Fibroblast of skin of right quadriceps (primary cell): ENCODE results near the gene UBQLN1.
"Not testable (repeated sequence)": the region's sequence is repeated elsewhere in the genome, so short reads cannot be mapped to it uniquely, and the experiment has no call there.

Experiments used
- DNase-seq: peaks from one replicate; pipeline ENCODE4 v3.0.0-alpha.2; 2013

Gene UBQLN1

GRCh38 chr9:83707768-83708514 lies at the start of gene UBQLN1:
TSS of gene UBQLN1 (minus strand) at chr9:83707958. CDS start at chr9:83707679, 279 bp downstream.
- peak; percentile 91 for DNase-seq

GRCh38 chr9:83754383-83754977 lies 46.7 kb upstream of the UBQLN1 start:
- no peak for DNase-seq

GRCh38 chr9:83749706-83750105 lies 41.9 kb upstream of the UBQLN1 start:
- no peak for DNase-seq

GRCh38 chr9:83744206-83744605 lies 36.4 kb upstream of the UBQLN1 start:
- no peak for DNase-seq

DNA sequence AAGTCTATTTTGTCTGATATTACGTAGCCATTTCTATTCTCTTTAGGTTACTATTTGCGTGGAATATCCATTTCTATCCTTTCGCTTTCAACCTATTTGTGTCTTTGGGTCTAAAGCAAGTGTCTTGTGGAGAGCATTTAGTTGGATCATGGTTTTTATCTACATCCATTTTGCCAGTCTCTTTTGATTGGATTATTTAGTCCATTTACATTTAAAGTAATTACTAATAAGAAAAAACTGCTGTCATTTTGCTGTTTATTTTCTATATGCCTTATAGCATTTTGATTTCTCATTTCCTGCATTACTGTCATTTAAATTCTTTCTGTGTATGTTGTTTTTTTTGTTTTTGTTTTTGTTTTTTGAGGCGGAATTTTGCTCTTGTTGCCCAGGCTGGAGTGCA lies 26.0 kb upstream of the UBQLN1 start:
- DNase-seq, result no peak

DNA sequence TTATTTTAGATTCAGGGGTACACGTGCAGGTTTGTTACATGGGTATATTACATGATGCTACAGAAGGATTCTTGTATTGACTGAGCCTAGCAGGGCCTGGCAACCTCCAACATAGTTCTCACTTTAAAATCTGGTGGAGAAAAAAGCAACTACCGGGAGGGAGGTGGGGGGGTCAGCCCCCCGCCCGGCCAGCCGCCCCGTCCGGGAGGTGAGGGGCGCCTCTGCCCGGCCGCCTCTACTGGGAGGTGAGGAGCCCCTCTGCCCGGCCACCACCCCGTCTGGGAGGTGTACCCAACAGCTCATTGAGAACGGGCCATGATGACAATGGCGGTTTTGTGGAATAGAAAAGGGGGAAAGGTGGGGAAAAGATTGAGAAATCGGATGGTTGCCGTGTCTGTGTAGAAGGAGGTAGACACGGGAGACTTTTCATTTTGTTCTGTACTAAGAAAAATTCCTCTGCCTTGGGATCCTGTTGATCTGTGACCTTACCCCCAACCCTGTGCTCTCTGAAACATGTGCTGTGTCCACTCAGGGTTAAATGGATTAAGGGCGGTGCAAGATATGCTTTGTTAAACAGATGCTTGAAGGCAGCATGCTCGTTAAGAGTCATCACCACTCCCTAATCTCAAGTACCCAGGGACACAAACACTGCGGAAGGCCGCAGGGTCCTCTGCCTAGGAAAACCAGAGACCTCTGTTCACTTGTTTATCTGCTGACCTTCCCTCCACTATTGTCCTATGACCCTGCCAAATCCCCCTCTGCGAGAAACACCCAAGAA lies 21.0 kb upstream of the UBQLN1 start:
- DNase-seq, result not testable (repeated sequence)

- DNase-seq, result no peak
Measured at GRCh38 chr9:83724436-83724835, 16.7 kb upstream of the UBQLN1 start.

GRCh38 chr9:83722726-83723495 lies 15.2 kb upstream of the UBQLN1 start:
- no peak for DNase-seq

GRCh38 chr9:83721509-83721908 lies 13.8 kb upstream of the UBQLN1 start:
- no peak for DNase-seq

GRCh38 chr9:83715794-83716193 lies 8.0 kb upstream of the UBQLN1 start:
- no peak for DNase-seq

- no peak for DNase-seq
Measured at GRCh38 chr9:83715221-83715620, 7.5 kb upstream of the UBQLN1 start.

GRCh38 chr9:83714329-83714728 lies 6.6 kb upstream of the UBQLN1 start:
- DNase-seq, result no peak

DNA sequence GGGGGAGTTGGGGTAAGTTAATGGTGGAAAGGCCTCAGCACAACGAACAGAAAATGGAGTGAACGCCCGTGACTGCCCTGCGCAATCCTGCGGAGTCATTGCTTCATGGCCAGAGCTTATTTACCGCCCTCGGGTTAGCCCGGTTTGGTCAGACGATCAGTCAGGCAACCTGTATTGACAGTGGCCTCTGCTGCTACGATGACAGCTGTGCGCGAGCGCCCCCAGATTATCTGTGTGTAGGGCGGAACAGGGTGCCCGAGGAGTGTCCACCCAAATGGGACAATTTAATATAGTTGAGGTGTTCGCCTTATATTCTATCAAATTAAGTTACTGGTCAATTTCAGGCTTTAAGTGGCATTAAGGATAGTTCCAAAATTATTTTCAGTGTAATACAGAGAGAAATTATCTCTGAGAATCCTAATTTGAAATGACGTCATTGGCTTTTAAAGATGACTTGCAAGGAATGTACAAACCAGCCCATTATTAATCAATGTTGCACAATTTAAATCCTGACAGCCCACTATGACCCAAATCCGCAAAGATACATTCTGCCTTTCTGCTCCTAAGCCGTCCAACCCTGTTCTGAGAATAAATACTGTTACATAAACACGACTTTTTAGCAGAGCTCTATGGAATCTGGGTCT lies 879 bp upstream of the UBQLN1 start:
- DNase-seq, result peak; percentile 30

DNA sequence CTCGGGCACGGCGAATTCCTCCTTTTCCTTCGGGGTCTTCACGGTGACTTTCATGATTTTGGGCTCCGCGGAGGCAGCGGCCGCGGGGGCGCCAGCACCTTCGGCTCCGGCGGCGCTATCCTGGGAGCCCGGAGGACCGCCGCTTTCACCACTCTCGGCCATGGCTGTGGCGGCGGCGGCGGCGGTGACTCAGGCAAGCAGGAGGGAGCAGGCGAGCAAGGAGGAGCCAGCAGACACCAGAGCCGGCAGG lies 315 bp downstream of the UBQLN1 start:
- peak; percentile 78 for DNase-seq

GRCh38 chr9:83706676-83707517 lies 861 bp downstream of the UBQLN1 start:
- DNase-seq, result peak; percentile 28

DNA sequence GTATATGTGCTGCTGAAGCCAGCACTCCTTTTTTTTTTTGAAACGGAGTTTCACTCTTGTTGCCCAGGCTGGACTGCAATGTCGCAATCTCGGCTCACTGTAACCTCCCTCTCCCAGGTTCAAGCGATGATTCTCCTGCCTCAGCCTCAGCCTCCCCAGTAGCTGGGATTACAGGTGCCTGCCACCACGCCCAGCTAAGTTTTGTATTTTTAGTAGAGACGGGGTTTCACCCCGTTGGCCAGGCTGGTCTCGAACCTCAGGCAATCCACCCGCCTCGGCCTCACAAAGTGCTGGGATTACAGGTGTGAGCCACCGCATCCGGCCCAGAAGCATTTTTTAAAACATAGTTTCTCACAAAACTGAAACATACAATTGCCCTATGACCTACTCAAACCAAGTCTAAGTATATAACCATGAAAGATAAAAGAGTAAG lies 2.5 kb downstream of the UBQLN1 start:
- not testable (repeated sequence) for DNase-seq

DNA sequence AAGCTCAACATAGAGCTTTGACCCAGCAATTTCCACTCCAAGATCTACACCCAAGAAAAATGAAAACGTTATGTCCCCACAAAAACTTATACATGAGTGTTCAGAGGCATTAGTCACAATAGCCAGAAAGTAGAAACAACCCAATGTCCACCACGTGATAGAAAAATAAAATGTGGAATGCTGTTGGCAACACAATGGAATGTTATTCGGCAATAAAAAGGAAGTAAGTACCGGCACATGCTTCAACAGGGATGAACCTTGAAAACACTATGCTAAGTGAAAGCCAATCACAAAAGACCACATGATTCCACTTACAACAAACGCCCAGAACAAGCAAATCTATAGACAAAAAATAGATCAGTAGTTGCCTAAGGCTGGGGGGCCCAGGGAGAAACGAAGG lies 6.0 kb downstream of the UBQLN1 start:
- peak; percentile 58 for DNase-seq

GRCh38 chr9:83701286-83701685 lies 6.5 kb downstream of the UBQLN1 start:
- no peak for DNase-seq

GRCh38 chr9:83699615-83700014 lies 8.1 kb downstream of the UBQLN1 start:
- DNase-seq, result no peak

DNA sequence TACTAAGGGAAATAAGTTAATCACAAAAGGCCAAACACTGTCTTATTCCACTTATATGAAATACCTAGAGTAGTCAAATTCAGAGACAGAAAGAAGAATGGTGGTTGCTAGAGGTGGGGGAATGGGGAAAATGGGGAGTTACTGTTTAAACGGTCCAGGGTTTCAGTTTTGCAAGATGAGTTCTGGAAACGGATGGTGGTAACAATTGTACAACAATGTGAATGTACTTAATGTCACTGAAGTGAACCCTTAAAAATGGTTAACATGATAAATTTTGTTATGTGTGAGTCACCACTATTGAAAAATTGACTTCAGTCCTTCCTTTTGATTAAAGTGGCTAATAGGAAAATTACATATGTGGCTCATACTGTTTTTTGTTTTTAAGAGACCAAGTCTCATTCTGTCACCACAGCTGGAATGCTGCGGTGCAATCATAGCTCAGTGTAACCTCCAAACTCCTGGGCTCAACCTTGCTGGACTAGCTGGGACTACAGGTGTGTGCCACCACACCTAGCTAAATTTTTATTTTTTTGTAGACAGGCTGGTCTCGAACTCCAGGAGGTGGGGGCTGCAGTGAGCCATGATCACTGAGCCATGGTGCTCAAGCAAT lies 8.7 kb downstream of the UBQLN1 start:
- DNase-seq, result no peak

- no peak for DNase-seq
Measured at GRCh38 chr9:83691492-83691891, 16.3 kb downstream of the UBQLN1 start.
